MCF 10A (cell line): Measurements from ENCODE around the gene SESN1. TPM values are rescaled to one million over a fixed set of nuclear protein-coding genes. Genes with fewer than 3 reads are reported as not detected.
A peak's percentile ranks its signal among the peaks of the same experiment; 100 is the strongest.

Source experiments
- BruUV-seq: library from RNA; stranded (reverse); fragments of 400-500 nt; replicated peaks from 2 replicates; lab custom pipeline; 2021; lab: Mats Ljungman, UMichigan
- CTCF ChIA-PET: fragments of 300-600 bp; sonication (Branson Sonifier 250); formaldehyde crosslinking; extraction: SDS; loops from one replicate; lab custom pipeline; 2021; ENCODE audit warnings: antibody characterized with exemption, inconsistent platforms; lab: Yijun Ruan, JAX
- POLR2A ChIA-PET: fragments of 300-600, 350-650 bp; sonication (Branson Sonifier 250); formaldehyde crosslinking; extraction: SDS; loops from one replicate; lab custom pipeline; 2020; ENCODE audit warnings: antibody characterized with exemption, inconsistent platforms; lab: Yijun Ruan, JAX
- DNase-seq: peaks from one replicate; pipeline ENCODE4 v3.0.0-alpha.2; 2018; ENCODE audit not compliant: unreplicated experiment
- H3K27ac Mint-ChIP-seq: one replicate; pipeline ENCODE4 v1.8.0; 2022; ENCODE audit warnings: mild to moderate bottlenecking, low read depth, mixed read lengths; ENCODE audit not compliant: unreplicated experiment
- H3K27me3 Mint-ChIP-seq: one replicate; pipeline ENCODE4 v1.8.0; 2022; ENCODE audit warnings: mixed read lengths; ENCODE audit not compliant: insufficient read depth, unreplicated experiment
- H3K36me3 Mint-ChIP-seq: one replicate; pipeline ENCODE4 v1.8.0; 2022; ENCODE audit warnings: mild to moderate bottlenecking, moderate library complexity, mixed read lengths; ENCODE audit not compliant: insufficient read depth, unreplicated experiment
- H3K4me1 Mint-ChIP-seq: one replicate; pipeline ENCODE4 v1.8.0; 2022; ENCODE audit warnings: mixed read lengths; ENCODE audit not compliant: insufficient read depth, unreplicated experiment
- H3K4me3 Mint-ChIP-seq: one replicate; pipeline ENCODE4 v1.8.0; 2022; ENCODE audit warnings: mild to moderate bottlenecking, moderate library complexity, mixed read lengths; ENCODE audit not compliant: unreplicated experiment
- H3K9me3 Mint-ChIP-seq: one replicate; pipeline ENCODE4 v1.8.0; 2022; ENCODE audit warnings: mixed read lengths; ENCODE audit not compliant: unreplicated experiment
- intact Hi-C: fragments of 100-400 bp; cut with micrococcal nuclease; formaldehyde crosslinking; loops from 2 replicates; pipeline ENCODE4 v1.14.1; 2022
- total RNA-seq: library from RNA; stranded (reverse); gene quantifications from 2 replicates; pipeline ENCODE4 v1.2.3, GENCODE V29; 2022
- TF ChIP-seq, protein P1 (sequence below): fragments of 200-600 bp; IDR thresholded peaks from one replicate; pipeline ENCODE4 v1.8.0; 2022; ENCODE audit warnings: antibody characterized with exemption, mild to moderate bottlenecking; ENCODE audit not compliant: unreplicated experiment

SESN1 gene
- total RNA-seq, 1 experiment from 2014 or later, result 23.0 TPM

DNA sequence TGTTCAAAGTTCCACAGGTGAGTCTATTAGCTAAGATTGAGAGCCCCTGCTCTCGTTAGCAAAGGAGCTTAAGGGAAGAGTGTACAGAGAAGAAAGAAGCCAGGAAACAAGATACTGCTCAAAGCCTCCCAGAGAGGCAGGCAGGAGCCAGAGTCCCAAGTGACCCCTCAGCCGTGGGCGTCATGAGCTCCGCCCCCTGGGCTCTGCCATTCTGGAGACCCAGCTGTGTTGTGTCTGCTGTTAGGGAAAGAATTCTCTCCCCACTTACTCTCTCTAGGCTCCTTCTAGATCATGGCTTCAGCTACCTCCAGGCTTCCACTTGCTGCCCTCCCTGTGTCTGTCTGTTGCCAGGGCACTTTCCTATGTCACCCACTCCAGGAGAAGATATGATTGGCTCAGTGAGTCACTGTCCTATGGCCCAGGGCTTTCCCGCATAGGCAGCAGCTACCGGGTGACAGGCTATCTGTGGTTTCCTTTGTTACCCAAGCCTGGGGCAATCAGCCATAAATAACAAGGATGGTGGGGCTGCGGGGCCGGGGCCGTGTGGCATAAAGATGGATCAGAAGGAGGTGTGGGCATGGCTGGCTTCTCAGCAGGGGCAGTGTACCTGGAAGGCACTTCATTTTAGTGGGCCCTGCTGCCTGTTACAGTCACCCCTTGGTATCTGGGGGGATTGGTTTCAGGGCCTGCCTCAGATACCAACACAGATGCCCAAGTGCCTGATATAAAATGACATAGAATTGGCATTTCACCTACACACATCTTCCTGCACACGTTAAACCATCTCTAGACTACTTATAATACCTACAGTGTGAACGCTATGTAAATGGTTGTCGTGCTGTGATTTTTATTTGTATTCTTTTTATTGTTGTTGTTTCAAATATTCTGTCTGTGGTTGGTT, 127.5 kb downstream of the SESN1 start:
- H3K4me1 Mint-ChIP-seq, result peaks cover 24% of the 10 kb centered on the region
- no TSS peak for BruUV-seq
- CTCF ChIA-PET, result interaction anchor here (0.7 kb wide), 1 partner anchor 93 kb away, joined by 3 read pairs; no protein-coding TSS in a partner anchor
- peak overlapping the region; percentile 17 for H3K27ac Mint-ChIP-seq
- intact Hi-C loops, result no loop called here
- no peaks in the 10 kb centered on the region for H3K27me3 Mint-ChIP-seq
- no peak overlapping the region for H3K4me3 Mint-ChIP-seq
- H3K9me3 Mint-ChIP-seq, result no peaks in the 10 kb centered on the region
- TF ChIP-seq, protein P1, sequence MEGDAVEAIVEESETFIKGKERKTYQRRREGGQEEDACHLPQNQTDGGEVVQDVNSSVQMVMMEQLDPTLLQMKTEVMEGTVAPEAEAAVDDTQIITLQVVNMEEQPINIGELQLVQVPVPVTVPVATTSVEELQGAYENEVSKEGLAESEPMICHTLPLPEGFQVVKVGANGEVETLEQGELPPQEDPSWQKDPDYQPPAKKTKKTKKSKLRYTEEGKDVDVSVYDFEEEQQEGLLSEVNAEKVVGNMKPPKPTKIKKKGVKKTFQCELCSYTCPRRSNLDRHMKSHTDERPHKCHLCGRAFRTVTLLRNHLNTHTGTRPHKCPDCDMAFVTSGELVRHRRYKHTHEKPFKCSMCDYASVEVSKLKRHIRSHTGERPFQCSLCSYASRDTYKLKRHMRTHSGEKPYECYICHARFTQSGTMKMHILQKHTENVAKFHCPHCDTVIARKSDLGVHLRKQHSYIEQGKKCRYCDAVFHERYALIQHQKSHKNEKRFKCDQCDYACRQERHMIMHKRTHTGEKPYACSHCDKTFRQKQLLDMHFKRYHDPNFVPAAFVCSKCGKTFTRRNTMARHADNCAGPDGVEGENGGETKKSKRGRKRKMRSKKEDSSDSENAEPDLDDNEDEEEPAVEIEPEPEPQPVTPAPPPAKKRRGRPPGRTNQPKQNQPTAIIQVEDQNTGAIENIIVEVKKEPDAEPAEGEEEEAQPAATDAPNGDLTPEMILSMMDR, result no peak
- DNase-seq, result peak; percentile 69
- POLR2A ChIA-PET, result interaction anchor here (0.5 to 0.6 kb wide), 2 partner anchors 11 to 42 kb away, joined by 3 read pairs; no protein-coding TSS in a partner anchor
- no peaks in the 10 kb centered on the region for H3K36me3 Mint-ChIP-seq

DNA sequence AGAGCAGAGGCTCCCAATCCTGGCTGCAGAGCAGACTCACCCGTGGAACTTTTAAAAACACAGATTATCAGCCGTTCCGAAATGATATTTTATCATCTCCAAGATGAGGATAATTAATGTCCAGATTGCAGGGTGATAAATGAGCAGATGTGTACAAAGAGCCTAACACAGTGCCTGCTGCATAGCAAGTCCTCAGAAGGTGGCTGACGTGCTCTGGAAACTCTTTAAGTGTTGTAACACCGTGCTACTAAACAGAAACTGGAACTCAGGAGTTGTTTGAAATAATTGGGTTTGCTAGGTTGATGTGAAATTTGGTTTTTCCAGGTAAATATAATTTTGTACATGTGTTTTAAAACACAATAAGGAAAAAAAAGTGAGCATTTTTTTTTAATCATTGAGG, 128.4 kb downstream of the SESN1 start:
- Mint-ChIP-seq H3K4me1 (peaks cover 28% of the 10 kb centered on the region), H3K27ac (no peak overlapping the region), H3K4me3 (no peak overlapping the region), H3K27me3 (no peaks in the 10 kb centered on the region), H3K9me3 (no peaks in the 10 kb centered on the region), H3K36me3 (no peaks in the 10 kb centered on the region)
- TF ChIP-seq, protein P1, result no peak
- intact Hi-C loops, result no loop called here
- BruUV-seq, result no TSS peak
- ChIA-PET CTCF (no interaction called here), POLR2A (no interaction called here)
- no peak for DNase-seq

GRCh38 chr6:108961985-108962384, 132.7 kb downstream of the SESN1 start:
- H3K27ac Mint-ChIP-seq, result peak overlapping the region; percentile 19
- no peak for DNase-seq
- TF ChIP-seq, protein P1, result no peak
- POLR2A ChIA-PET, result interaction anchor here (0.6 to 0.7 kb wide), 2 partner anchors 15 to 47 kb away, joined by 3 read pairs; no protein-coding TSS in a partner anchor
- intact Hi-C loops, result no loop called here
- CTCF ChIA-PET, result interaction anchor here (0.7 to 0.9 kb wide), 2 partner anchors 56 to 123 kb away, joined by 3 read pairs; no protein-coding TSS in a partner anchor
- no TSS peak for BruUV-seq
- peaks cover 23% of the 10 kb centered on the region for H3K4me1 Mint-ChIP-seq
- H3K4me3 Mint-ChIP-seq, result no peak overlapping the region
- H3K36me3 Mint-ChIP-seq, result no peaks in the 10 kb centered on the region
- H3K27me3 Mint-ChIP-seq, result no peaks in the 10 kb centered on the region
- no peaks in the 10 kb centered on the region for H3K9me3 Mint-ChIP-seq

GRCh38 chr6:108961077-108961476, 133.6 kb downstream of the SESN1 start:
- peaks cover 17% of the 10 kb centered on the region for H3K4me1 Mint-ChIP-seq
- H3K4me3 Mint-ChIP-seq, result no peak overlapping the region
- ChIA-PET CTCF (interaction anchor here (0.9 kb wide), 1 partner anchor 55 kb away, joined by 3 read pairs; no protein-coding TSS in a partner anchor), POLR2A (no interaction called here)
- H3K27me3 Mint-ChIP-seq, result no peaks in the 10 kb centered on the region
- no peak overlapping the region for H3K27ac Mint-ChIP-seq
- BruUV-seq, result no TSS peak
- no peaks in the 10 kb centered on the region for H3K36me3 Mint-ChIP-seq
- intact Hi-C loops, result no loop called here
- H3K9me3 Mint-ChIP-seq, result no peaks in the 10 kb centered on the region
- no peak for DNase-seq
- TF ChIP-seq, protein P1, result no peak
